HG03097 (cell line): ENCODE data around the gene MSLN.

ENCODE experiments used
- ATAC-seq: cut with Tn5 transposase; IDR thresholded peaks from one replicate; pipeline ENCODE4 v1.9.1; 2021; ENCODE audit not compliant: unreplicated experiment, low FRiP score

The MSLN gene

DNA sequence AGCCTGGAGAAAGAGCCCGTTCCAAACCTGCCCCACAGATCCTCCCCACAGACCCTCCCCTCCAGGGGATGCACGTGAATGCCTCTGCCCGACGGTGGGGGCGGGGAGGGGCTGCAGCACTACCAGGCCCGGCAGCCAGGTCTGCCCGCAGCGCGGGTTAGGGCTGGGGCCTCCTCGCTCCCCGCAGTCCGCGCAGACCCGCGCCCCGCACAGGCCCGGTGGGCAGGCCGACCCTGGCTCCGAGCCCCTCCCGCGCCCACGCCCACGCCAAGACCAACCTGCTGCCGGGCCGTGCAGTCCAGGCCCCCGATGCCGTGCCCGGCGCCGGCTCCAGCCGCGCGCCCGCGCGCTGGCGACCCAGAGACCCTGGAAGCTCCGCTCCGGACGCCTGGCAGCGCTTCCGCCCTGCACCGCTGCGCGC, 27.5 kb downstream of the MSLN start, which contains the start of gene RPUSD1:
Gene RPUSD1, minus strand, starts transcription at position 404 of the 421 bp plus-strand sequence. CDS start 644 bp downstream, outside the sequence.
- ATAC-seq, result no peak

DNA sequence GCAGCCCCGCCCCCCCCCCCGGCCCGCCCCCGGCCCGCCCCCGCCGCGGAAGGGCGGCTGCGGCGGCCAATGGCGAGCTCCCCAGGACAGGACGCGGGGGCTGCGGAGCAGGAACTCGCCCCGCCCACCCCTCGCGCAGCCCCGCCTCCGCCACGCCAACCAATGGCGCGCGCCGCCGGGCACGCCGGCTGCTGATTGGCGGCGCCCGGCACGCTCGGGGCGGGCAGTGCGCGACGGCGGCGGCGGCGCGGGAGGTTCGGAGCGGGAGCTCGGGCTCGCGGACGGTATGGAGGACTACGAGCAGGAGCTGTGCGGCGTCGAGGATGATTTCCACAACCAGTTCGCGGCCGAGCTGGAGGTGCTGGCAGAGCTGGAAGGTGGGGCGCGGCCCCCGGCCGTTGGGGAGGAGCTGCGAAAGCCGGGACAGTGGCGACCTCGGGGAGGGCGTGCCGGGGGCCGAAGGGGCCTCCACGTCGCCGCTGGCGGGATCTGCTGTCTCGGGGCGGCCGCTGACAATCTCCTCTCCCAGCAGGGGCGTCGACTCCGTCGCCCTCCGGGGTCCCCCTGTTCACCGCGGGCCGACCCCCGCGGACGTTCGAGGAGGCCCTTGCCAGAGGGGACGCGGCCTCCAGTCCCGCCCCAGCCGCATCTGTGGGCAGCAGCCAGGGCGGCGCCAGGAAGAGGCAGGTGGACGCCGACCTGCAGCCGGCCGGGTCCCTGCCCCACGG, 28.0 kb downstream of the MSLN start, which contains the start of gene CHTF18:
Gene CHTF18, plus strand, starts transcription at position 222 of the 728 bp plus-strand sequence. Its CDS starts 65 bp downstream, at position 287.
- ATAC-seq, result peak; percentile 58

DNA sequence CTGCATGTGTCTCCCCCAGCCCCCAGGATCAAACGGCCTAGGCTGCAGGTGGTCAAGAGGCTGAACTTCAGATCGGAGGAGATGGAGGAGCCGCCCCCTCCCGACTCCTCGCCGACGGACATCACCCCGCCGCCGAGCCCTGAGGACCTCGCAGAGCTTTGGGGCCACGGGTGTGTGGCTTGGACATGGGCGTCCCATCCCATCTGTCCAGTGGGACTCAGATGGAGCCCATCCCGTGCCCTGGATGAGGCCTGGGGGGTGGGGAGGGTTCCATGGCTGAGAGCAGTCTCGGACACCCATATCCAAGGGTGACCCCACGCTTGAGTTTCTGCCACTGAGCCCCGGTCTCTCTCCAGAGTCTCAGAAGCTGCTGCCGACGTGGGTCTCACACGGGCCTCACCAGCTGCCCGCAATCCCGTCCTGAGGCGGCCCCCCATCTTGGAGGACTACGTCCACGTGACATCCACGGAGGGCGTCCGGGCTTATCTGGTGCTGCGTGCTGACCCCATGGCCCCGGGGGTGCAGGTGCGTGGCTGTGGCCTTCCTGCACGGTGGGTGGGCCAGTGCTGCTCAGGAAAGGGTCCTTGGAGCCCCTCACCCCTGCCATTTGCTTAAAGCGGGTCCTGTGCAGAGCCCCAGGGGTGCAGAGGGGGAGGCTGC, 28.8 kb downstream of the MSLN start:
- no peak for ATAC-seq

DNA sequence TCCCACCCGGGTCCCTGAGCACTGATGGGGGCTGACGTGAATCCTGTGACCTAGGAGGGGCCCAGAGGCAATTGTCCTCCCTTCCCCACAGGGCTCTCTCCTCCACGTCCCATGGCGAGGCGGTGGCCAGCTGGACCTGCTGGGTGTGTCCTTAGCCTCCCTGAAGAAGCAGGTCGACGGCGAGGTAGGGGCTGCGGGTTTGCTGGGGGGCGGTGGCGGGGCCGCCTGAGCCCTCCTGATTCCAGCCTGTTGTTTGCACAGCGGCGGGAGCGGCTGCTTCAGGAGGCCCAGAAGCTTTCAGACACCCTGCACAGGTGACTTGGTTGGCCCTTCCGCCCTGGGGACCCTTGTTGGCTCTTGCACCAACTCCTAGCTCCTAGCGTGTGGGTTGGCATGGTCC, 29.6 kb downstream of the MSLN start:
- no peak for ATAC-seq

- ATAC-seq, result no peak
These were observed 30.6 kb downstream of the MSLN start for GRCh38 chr16:791131-791530.

GRCh38 chr16:792221-792995, 31.9 kb downstream of the MSLN start:
- ATAC-seq, result no peak

DNA sequence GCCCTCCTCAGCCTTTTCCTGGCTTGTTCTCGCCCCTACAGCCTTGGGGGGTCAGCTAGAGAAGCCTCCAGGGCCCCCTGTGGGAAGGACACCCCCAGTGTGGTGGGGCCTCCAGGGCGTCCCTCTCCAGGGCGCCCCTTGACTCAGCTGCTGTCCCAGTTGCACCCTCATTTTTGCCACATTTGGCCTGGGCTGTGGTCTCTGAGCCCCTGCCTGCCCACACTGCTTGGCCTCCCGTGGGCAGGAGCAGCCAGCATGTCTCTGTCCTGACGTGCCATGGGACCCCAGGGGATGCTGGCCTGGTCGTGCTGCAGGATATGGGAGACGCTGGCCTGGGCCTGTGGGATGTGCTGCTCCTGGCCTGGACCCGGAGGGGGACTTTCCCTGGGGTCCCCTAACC, 32.9 kb downstream of the MSLN start:
- ATAC-seq, result no peak

GRCh38 chr16:794091-794822, 33.7 kb downstream of the MSLN start:
- ATAC-seq, result no peak

GRCh38 chr16:794853-795466, 34.4 kb downstream of the MSLN start:
- ATAC-seq, result no peak

DNA sequence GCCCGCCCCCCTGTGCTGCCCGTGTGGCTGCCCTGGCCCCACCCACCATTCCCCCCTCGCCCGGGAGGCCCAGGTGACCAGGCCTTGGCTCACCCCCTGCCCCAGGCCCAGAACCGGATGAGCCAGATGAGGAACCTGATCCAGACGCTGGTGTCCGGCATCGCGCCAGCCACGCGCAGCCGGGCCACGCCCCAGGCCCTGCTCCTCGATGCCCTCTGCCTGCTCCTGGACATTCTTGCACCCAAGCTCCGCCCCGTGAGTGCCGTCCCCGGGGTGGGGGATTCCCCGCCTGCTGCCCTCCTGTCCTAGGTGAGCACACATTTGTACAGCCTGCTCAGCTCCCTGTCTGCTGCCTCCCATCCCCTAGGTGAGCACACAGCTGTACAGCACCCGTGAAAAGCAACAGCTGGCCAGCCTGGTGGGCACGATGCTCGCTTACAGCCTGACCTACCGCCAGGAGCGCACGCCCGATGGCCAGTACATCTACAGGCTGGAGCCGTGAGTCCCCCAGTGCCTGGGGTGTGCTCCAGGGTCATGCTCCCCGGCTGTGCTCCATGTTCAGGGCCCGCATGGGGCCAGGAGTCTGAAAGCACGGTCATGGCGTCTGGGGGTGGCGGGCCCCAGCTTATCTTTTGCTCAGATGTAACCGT, 35.2 kb downstream of the MSLN start:
- no peak for ATAC-seq

DNA sequence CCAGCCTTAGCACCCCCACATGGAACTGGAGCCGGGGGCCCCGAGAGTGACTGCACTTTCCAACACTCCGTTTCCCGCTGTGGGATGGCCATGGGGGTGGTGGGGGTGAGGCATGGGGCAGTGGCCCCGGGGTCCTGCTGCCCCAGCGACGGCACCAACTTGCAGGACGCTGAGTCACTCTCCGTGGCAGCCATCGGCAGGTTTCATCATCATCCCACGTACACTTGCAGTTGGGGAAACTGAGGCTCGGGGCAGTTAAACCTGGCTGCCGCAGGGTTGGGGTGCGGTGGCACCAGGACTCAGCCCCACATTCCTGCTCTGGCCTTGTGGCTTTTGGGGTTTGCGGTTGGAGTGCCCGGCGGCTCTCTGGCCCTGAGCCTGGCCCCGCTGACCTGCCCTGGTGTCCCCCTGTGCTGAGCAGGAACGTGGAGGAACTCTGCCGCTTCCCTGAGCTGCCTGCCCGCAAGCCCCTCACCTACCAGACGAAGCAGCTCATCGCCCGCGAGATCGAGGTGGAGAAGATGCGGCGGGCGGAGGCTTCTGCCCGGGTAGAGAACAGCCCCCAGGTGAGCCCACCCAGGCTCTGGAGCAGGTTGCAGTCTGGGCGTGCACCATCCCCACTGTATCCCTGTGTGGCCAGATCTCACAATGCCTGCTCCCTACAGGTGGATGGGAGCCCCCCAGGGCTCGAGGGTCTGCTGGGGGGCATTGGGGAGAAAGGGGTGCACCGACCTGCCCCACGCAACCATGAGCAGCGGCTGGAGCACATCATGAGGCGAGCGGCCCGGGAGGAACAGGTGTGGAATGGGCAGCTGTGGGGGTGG, 36.0 kb downstream of the MSLN start:
- no peak for ATAC-seq

- no peak for ATAC-seq
These were observed 36.5 kb downstream of the MSLN start for GRCh38 chr16:797120-797420.

DNA sequence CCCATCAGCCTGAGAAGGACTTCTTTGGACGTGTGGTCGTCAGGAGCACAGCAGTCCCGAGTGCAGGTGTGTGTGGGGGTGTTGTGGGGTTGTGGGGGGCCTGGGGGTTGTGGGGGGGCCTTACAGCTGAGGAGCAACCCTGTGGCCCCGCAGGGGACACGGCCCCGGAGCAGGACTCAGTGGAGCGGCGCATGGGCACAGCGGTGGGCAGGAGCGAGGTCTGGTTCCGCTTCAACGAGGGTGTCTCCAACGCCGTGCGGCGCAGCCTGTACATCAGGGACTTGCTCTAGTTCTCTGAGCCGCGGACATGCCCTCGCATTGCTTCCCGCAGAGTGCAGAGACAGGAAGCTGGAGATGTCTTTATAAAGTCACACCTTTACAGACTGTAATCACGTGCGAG, 37.2 kb downstream of the MSLN start:
- ATAC-seq, result no peak

DNA sequence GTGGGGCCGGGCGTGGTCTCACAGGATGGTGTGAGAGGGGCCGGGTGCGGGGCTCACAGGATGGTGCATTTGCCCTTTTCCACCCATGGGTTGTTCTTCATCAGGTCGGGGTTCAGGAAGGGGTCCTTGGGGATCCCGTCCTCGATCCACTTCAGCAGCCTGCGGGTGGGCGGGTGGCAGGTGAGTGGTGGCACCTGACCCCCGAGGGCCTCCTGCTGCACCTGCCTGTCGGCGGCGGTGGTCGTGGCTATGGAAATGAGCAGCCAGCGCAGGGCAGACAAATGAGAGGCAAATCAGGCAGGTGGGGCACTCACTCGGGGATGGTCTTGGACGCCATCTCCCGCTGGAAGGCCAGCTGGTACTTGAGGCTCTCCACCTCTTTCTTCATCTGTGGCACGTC, 38.1 kb downstream of the MSLN start:
- ATAC-seq, result no peak

GRCh38 chr16:799111-799947, 38.8 kb downstream of the MSLN start:
- no peak for ATAC-seq

- ATAC-seq, result no peak
These were observed 39.7 kb downstream of the MSLN start, which contains the start of gene GNG13 for GRCh38 chr16:799948-800833. TSS of gene GNG13 (minus strand) at chr16:800734. CDS start at chr16:799077, 1,657 bp downstream.
